Measurements from ENCODE around the gene CCDC88A.

- TF ChIP-seq MAX (IDR thresholded peaks at IDR 0.05): no peak
- no peak for TF ChIP-seq KDM1A (IDR thresholded peaks at IDR 0.05; ENCODE audit: low read depth)
- no peak for TF ChIP-seq ELK1 (IDR thresholded peaks at IDR 0.05; ENCODE audit: low read depth, low read length)
- TF ChIP-seq POLR2A (IDR thresholded peaks at IDR 0.05; ENCODE audit: low read length): no peak
- TF ChIP-seq ZSCAN20 (CRISPR knock-in tag; IDR thresholded peaks at IDR 0.05): no peak
- TF ChIP-seq CTCF (IDR thresholded peaks at IDR 0.05): no peak
- TF ChIP-seq TP53 (CRISPR knock-in tag; IDR thresholded peaks at IDR 0.05): no peak
- TF ChIP-seq CBX2 (IDR thresholded peaks at IDR 0.05; ENCODE audit: borderline replicate concordance, low read depth): no peak
- no peak for TF ChIP-seq EP300 (IDR thresholded peaks at IDR 0.05)
These were observed 62.5 kb downstream of the CCDC88A start for GRCh38 chr2:55357164-55357563.
